ENCODE data around the gene MBD3L5.
A peak's percentile ranks its signal among the peaks of the same experiment; 100 is the strongest.
"Not testable (repeated sequence)": the region's sequence is repeated elsewhere in the genome, so short reads cannot be mapped to it uniquely, and the experiment has no call there.

Gene MBD3L5

GRCh38 chr19:7030278-7030677 lies at the start of gene MBD3L5:
TSS of gene MBD3L5 (plus strand) at chr19:7030578. CDS start at chr19:7030612, 34 bp downstream.
- not testable (repeated sequence) for DNase-seq

- no peak for DNase-seq
Measured at GRCh38 chr19:6983448-6983847, 46.9 kb upstream of the MBD3L5 start.

- DNase-seq = no peak
Measured at GRCh38 chr19:6987850-6988249, 42.5 kb upstream of the MBD3L5 start.

GRCh38 chr19:6988257-6988656 lies 42.1 kb upstream of the MBD3L5 start:
- no peak for DNase-seq

GRCh38 chr19:6995054-6995453 lies 35.3 kb upstream of the MBD3L5 start:
- no peak for DNase-seq

- DNase-seq = no peak
Measured at GRCh38 chr19:6996810-6997209, 33.6 kb upstream of the MBD3L5 start.

- no peak for DNase-seq
Measured at GRCh38 chr19:6997679-6998445, 32.5 kb upstream of the MBD3L5 start.

- no peak for DNase-seq
Measured at GRCh38 chr19:6999933-7000332, 30.4 kb upstream of the MBD3L5 start.

- no peak for DNase-seq
Measured at GRCh38 chr19:7000333-7000732, 30.0 kb upstream of the MBD3L5 start.

GRCh38 chr19:7000816-7001215 lies 29.6 kb upstream of the MBD3L5 start:
- DNase-seq = no peak

GRCh38 chr19:7004313-7004931 lies 26.0 kb upstream of the MBD3L5 start:
- peak; percentile 6 for DNase-seq

GRCh38 chr19:7006135-7006704 lies 24.2 kb upstream of the MBD3L5 start:
- DNase-seq = no peak

- DNase-seq = no peak
Measured at GRCh38 chr19:7007859-7008258, 22.5 kb upstream of the MBD3L5 start.

- DNase-seq = no peak
Measured at GRCh38 chr19:7010722-7011593, 19.4 kb upstream of the MBD3L5 start.

- no peak for DNase-seq
Measured at GRCh38 chr19:7013678-7014077, 16.7 kb upstream of the MBD3L5 start.

- no peak for DNase-seq
Measured at GRCh38 chr19:7018828-7019227, 11.6 kb upstream of the MBD3L5 start.

GRCh38 chr19:7021331-7021730 lies 9.0 kb upstream of the MBD3L5 start, which contains the start of gene MBD3L2B:
TSS of gene MBD3L2B (minus strand) at chr19:7021431. CDS start at chr19:7021397, 34 bp downstream.
- not testable (repeated sequence) for DNase-seq

GRCh38 chr19:7028790-7029189 lies 1.6 kb upstream of the MBD3L5 start:
- not testable (repeated sequence) for DNase-seq

GRCh38 chr19:7040079-7040478 lies 9.7 kb downstream of the MBD3L5 start, which contains the start of gene MBD3L4:
TSS of gene MBD3L4 (minus strand) at chr19:7040179. CDS start at chr19:7040144, 35 bp downstream.
- DNase-seq = not testable (repeated sequence)

GRCh38 chr19:7041563-7041962 lies 11.2 kb downstream of the MBD3L5 start:
- not testable (repeated sequence) for DNase-seq

- DNase-seq = not testable (repeated sequence)
Measured at GRCh38 chr19:7049021-7049420, 18.6 kb downstream of the MBD3L5 start, which contains the start of gene MBD3L2. TSS of gene MBD3L2 (plus strand) at chr19:7049321. CDS start at chr19:7049374, 53 bp downstream.

GRCh38 chr19:7051421-7051820 lies 21.0 kb downstream of the MBD3L5 start:
- not testable (repeated sequence) for DNase-seq

GRCh38 chr19:7052896-7053295 lies 22.5 kb downstream of the MBD3L5 start:
- DNase-seq = not testable (repeated sequence)
